ENCODE data around the gene VPS37B. TPM values are rescaled to one million over a fixed set of nuclear protein-coding genes. Genes with fewer than 3 reads are reported as not detected.

Gene VPS37B
- polyA plus RNA-seq, 1 experiment, result 18.1 TPM

GRCh38 chr12:122839907-122840554 lies 55.9 kb downstream of the VPS37B start:
- TF ChIP-seq CTCF (IDR thresholded peaks at IDR 0.05; ENCODE audit: insufficient read depth, low read depth, low read length), result no peak
- ChIA-PET CTCF (interaction anchor here (0.9 to 4.3 kb wide), 3 partner anchors 20 to 105 kb away, joined by 3 to 26 read pairs (median 9); no protein-coding TSS in a partner anchor), POLR2A (no interaction called here)
- no peaks in the 10 kb centered on the region for H3K36me3 ChIP-seq (ENCODE audit: control insufficient read depth, insufficient read depth, low read length)
- DNase-seq (ENCODE audit: low read depth), result no peak
- no peaks in the 10 kb centered on the region for H3K27me3 ChIP-seq (ENCODE audit: control insufficient read depth, insufficient read depth, low read length)
- H3K4me3 ChIP-seq (ENCODE audit: low read depth, low read length), result no peak overlapping the region

- POLR2A ChIA-PET, result no interaction called here
Measured at GRCh38 chr12:122838841-122839240, 57.1 kb downstream of the VPS37B start.

GRCh38 chr12:122837306-122838265 lies 58.3 kb downstream of the VPS37B start:
- Histone ChIP-seq H3K4me3 (ENCODE audit: low read depth, low read length) (no peak overlapping the region), H3K27me3 (ENCODE audit: control insufficient read depth, insufficient read depth, low read length) (no peaks in the 10 kb centered on the region), H3K36me3 (ENCODE audit: control insufficient read depth, insufficient read depth, low read length) (no peaks in the 10 kb centered on the region)
- POLR2A ChIA-PET, result no interaction called here
- DNase-seq (ENCODE audit: low read depth), result no peak
- CTCF ChIA-PET, result interaction anchor here (0.5 kb wide), 1 partner anchor 531 kb away, joined by 3 read pairs; no protein-coding TSS in a partner anchor
- TF ChIP-seq CTCF (IDR thresholded peaks at IDR 0.05; ENCODE audit: insufficient read depth, low read depth, low read length), result no peak

More at GRCh38 chr12:122838841-122839240, 57.1 kb downstream of the VPS37B start:
- no peak for DNase-seq (ENCODE audit: low read depth)
- H3K27me3 ChIP-seq (ENCODE audit: control insufficient read depth, insufficient read depth, low read length), result no peaks in the 10 kb centered on the region
- no peak overlapping the region for H3K4me3 ChIP-seq (ENCODE audit: low read depth, low read length)
- H3K36me3 ChIP-seq (ENCODE audit: control insufficient read depth, insufficient read depth, low read length), result no peaks in the 10 kb centered on the region
- CTCF ChIA-PET, result interaction anchor here (0.7 kb wide), 1 partner anchor 46 kb away, joined by 4 read pairs; no protein-coding TSS in a partner anchor
- TF ChIP-seq CTCF (IDR thresholded peaks at IDR 0.05; ENCODE audit: insufficient read depth, low read depth, low read length), result no peak

GRCh38 chr12:122836027-122836921 lies 59.6 kb downstream of the VPS37B start:
- H3K4me3 ChIP-seq (ENCODE audit: low read depth, low read length), result peak overlapping the region; percentile 68
- DNase-seq (ENCODE audit: low read depth), result no peak
- CTCF ChIA-PET, result interaction anchor here (0.6 to 1.1 kb wide), 3 partner anchors 43 to 398 kb away, joined by 3 to 4 read pairs (median 3); no protein-coding TSS in a partner anchor
- POLR2A ChIA-PET, result interaction anchor here (0.5 kb wide), 1 partner anchor 22 kb away, joined by 5 read pairs; no protein-coding TSS in a partner anchor
- no peaks in the 10 kb centered on the region for H3K27me3 ChIP-seq (ENCODE audit: control insufficient read depth, insufficient read depth, low read length)
- H3K36me3 ChIP-seq (ENCODE audit: control insufficient read depth, insufficient read depth, low read length), result no peaks in the 10 kb centered on the region
- TF ChIP-seq CTCF (IDR thresholded peaks at IDR 0.05; ENCODE audit: insufficient read depth, low read depth, low read length), result no peak
